ENCODE results near the gene SH3BP2. TPM values are rescaled to one million over a fixed set of nuclear protein-coding genes. Genes with fewer than 3 reads are reported as not detected.

Gene SH3BP2
- total RNA-seq, 3 donors from 2014 or later: 72.2 to 77.9 (median 76.7) TPM

GRCh38 chr4:2833671-2834000 is 40.8 kb downstream of the SH3BP2 start:
- Mint-ChIP-seq H3K27me3 (ENCODE audit: low read depth) (no peaks in the 10 kb centered on the region), H3K4me1 (ENCODE audit: low read depth) (peaks cover 46% of the 10 kb centered on the region)
- no peak for DNase-seq

GRCh38 chr4:2834001-2834921 is 41.4 kb downstream of the SH3BP2 start:
- DNase-seq: no peak
- Mint-ChIP-seq H3K4me3 (no peak overlapping the region), H3K4me1 (ENCODE audit: low read depth) (peaks cover 51% of the 10 kb centered on the region), H3K27me3 (ENCODE audit: low read depth) (no peaks in the 10 kb centered on the region), H3K36me3 (ENCODE audit: insufficient read depth) (peaks cover 10% of the 10 kb centered on the region), H3K9me3 (no peaks in the 10 kb centered on the region)
- no peak for ATAC-seq

More at GRCh38 chr4:2833671-2834000, 40.8 kb downstream of the SH3BP2 start:
- H3K9me3 Mint-ChIP-seq: no peaks in the 10 kb centered on the region
- H3K4me3 Mint-ChIP-seq: no peak overlapping the region
- H3K36me3 Mint-ChIP-seq (ENCODE audit: insufficient read depth): peaks cover 14% of the 10 kb centered on the region
- no peak for ATAC-seq

- Mint-ChIP-seq H3K36me3 (ENCODE audit: insufficient read depth) (peaks cover 12% of the 10 kb centered on the region), H3K9me3 (no peaks in the 10 kb centered on the region), H3K4me1 (ENCODE audit: low read depth) (peaks cover 53% of the 10 kb centered on the region), H3K27me3 (ENCODE audit: low read depth) (no peaks in the 10 kb centered on the region), H3K4me3 (no peak overlapping the region)
- DNase-seq (no peak), ATAC-seq (no peak)
These were observed 43.1 kb downstream of the SH3BP2 start for GRCh38 chr4:2835978-2836377.

GRCh38 chr4:2836391-2836859 is 43.5 kb downstream of the SH3BP2 start:
- DNase-seq (no peak), ATAC-seq (no peak)
- Mint-ChIP-seq H3K9me3 (no peaks in the 10 kb centered on the region), H3K27me3 (ENCODE audit: low read depth) (no peaks in the 10 kb centered on the region), H3K4me1 (ENCODE audit: low read depth) (peaks cover 53% of the 10 kb centered on the region), H3K36me3 (ENCODE audit: insufficient read depth) (peaks cover 12% of the 10 kb centered on the region), H3K4me3 (no peak overlapping the region)

GRCh38 chr4:2837110-2837903 is 44.4 kb downstream of the SH3BP2 start:
- no peaks in the 10 kb centered on the region for H3K9me3 Mint-ChIP-seq
- no peak for DNase-seq
- no peak for ATAC-seq
- no peaks in the 10 kb centered on the region for H3K27me3 Mint-ChIP-seq (ENCODE audit: low read depth)
- peaks cover 10% of the 10 kb centered on the region for H3K36me3 Mint-ChIP-seq (ENCODE audit: insufficient read depth)
- H3K4me1 Mint-ChIP-seq (ENCODE audit: low read depth): peaks cover 56% of the 10 kb centered on the region
- peak overlapping the region; percentile 81 for H3K4me3 Mint-ChIP-seq

GRCh38 chr4:2837904-2838496 is 45.1 kb downstream of the SH3BP2 start:
- DNase-seq: peak; percentile 61
- Mint-ChIP-seq H3K27me3 (ENCODE audit: low read depth) (no peaks in the 10 kb centered on the region), H3K4me1 (ENCODE audit: low read depth) (peaks cover 61% of the 10 kb centered on the region), H3K4me3 (peak overlapping the region; percentile 81), H3K9me3 (no peaks in the 10 kb centered on the region), H3K36me3 (ENCODE audit: insufficient read depth) (peaks cover 7% of the 10 kb centered on the region)
- peak; percentile 88 to 90 for ATAC-seq

- H3K4me1 Mint-ChIP-seq (ENCODE audit: low read depth): peaks cover 62% of the 10 kb centered on the region
- no peaks in the 10 kb centered on the region for H3K9me3 Mint-ChIP-seq
- no peaks in the 10 kb centered on the region for H3K27me3 Mint-ChIP-seq (ENCODE audit: low read depth)
- peaks cover 2% of the 10 kb centered on the region for H3K36me3 Mint-ChIP-seq (ENCODE audit: insufficient read depth)
- DNase-seq (no peak), ATAC-seq (no peak)
- peak overlapping the region; percentile 81 for H3K4me3 Mint-ChIP-seq
These were observed 46.2 kb downstream of the SH3BP2 start for GRCh38 chr4:2839060-2839459.

- Mint-ChIP-seq H3K36me3 (ENCODE audit: insufficient read depth) (peaks cover 4% of the 10 kb centered on the region), H3K9me3 (no peaks in the 10 kb centered on the region), H3K4me3 (peak overlapping the region; percentile 83), H3K27me3 (ENCODE audit: low read depth) (no peaks in the 10 kb centered on the region), H3K4me1 (ENCODE audit: low read depth) (peaks cover 55% of the 10 kb centered on the region)
- DNase-seq (no peak), ATAC-seq (no peak)
These were observed 49.9 kb downstream of the SH3BP2 start for GRCh38 chr4:2842687-2843262.

GRCh38 chr4:2843263-2843940 is 50.5 kb downstream of the SH3BP2 start, which contains the start of gene ADD1:
Gene ADD1 (plus strand): TSS chr4:2843844. CDS start chr4:2875916, 32,072 bp downstream.
- ATAC-seq: peak; percentile 88 to 92
- peak; percentile 92 for DNase-seq
- peaks cover 53% of the 10 kb centered on the region for H3K4me1 Mint-ChIP-seq (ENCODE audit: low read depth)
- H3K27me3 Mint-ChIP-seq (ENCODE audit: low read depth): no peaks in the 10 kb centered on the region
- peak within 1 kb of the TSS; percentile 97 for H3K4me3 Mint-ChIP-seq
- no peaks in the 10 kb centered on the region for H3K9me3 Mint-ChIP-seq
- peaks cover 4% of the 10 kb centered on the region for H3K36me3 Mint-ChIP-seq (ENCODE audit: insufficient read depth)

GRCh38 chr4:2843941-2844584 is 51.2 kb downstream of the SH3BP2 start:
- Mint-ChIP-seq H3K9me3 (no peaks in the 10 kb centered on the region), H3K36me3 (ENCODE audit: insufficient read depth) (peaks cover 4% of the 10 kb centered on the region), H3K27me3 (ENCODE audit: low read depth) (no peaks in the 10 kb centered on the region), H3K4me1 (ENCODE audit: low read depth) (peaks cover 52% of the 10 kb centered on the region), H3K4me3 (peak overlapping the region; percentile 97)
- no peak for DNase-seq
- ATAC-seq: peak; percentile 18 to 20

GRCh38 chr4:2846172-2846571 is 53.3 kb downstream of the SH3BP2 start:
- ATAC-seq (peak; percentile 3 to 9), DNase-seq (no peak)
- Mint-ChIP-seq H3K4me3 (peak overlapping the region; percentile 97), H3K9me3 (no peaks in the 10 kb centered on the region), H3K36me3 (ENCODE audit: insufficient read depth) (peaks cover 2% of the 10 kb centered on the region), H3K4me1 (ENCODE audit: low read depth) (peaks cover 68% of the 10 kb centered on the region), H3K27me3 (ENCODE audit: low read depth) (no peaks in the 10 kb centered on the region)

- no peak for DNase-seq
- peaks cover 77% of the 10 kb centered on the region for H3K4me1 Mint-ChIP-seq (ENCODE audit: low read depth)
These were observed 54.5 kb downstream of the SH3BP2 start for GRCh38 chr4:2847302-2847871.

GRCh38 chr4:2848449-2848848 is 55.6 kb downstream of the SH3BP2 start:
- no peaks in the 10 kb centered on the region for H3K27me3 Mint-ChIP-seq (ENCODE audit: low read depth)
- DNase-seq (no peak), ATAC-seq (no peak)
- H3K4me3 Mint-ChIP-seq: no peak overlapping the region
- peaks cover 2% of the 10 kb centered on the region for H3K36me3 Mint-ChIP-seq (ENCODE audit: insufficient read depth)
- no peaks in the 10 kb centered on the region for H3K9me3 Mint-ChIP-seq
- peaks cover 77% of the 10 kb centered on the region for H3K4me1 Mint-ChIP-seq (ENCODE audit: low read depth)

More at GRCh38 chr4:2847302-2847871, 54.5 kb downstream of the SH3BP2 start:
- no peak for ATAC-seq
- Mint-ChIP-seq H3K9me3 (no peaks in the 10 kb centered on the region), H3K4me3 (no peak overlapping the region), H3K36me3 (ENCODE audit: insufficient read depth) (peaks cover 2% of the 10 kb centered on the region), H3K27me3 (ENCODE audit: low read depth) (no peaks in the 10 kb centered on the region)

All from activated T-cell treated with anti-CD3 and anti-CD28 coated beads, Interleukin-2, amount 50 U/mL, for 4 hours (primary cell).